Transverse colon (tissue), 4 donors: Measurements from ENCODE around the gene POMC. TPM values are rescaled to one million over a fixed set of nuclear protein-coding genes. Genes with fewer than 3 reads are reported as not detected.

Experiments
- DNase-seq: peaks from one replicate; pipeline ENCODE4 v3.0.0-alpha.2; 2019
- H3K27ac ChIP-seq, 4 donors: fragments of 200-600 bp; sonication (generic); 2 replicates each; pipeline ENCODE4 v1.5.1; 2016 to 2018; ENCODE audit warnings: inconsistent platforms in 4 of 4
- H3K27me3 ChIP-seq: fragments of 200-600 bp; sonication (generic); 2 replicates; pipeline ENCODE4 v1.5.1; 2017; ENCODE audit warnings: inconsistent platforms
- H3K36me3 ChIP-seq, 4 donors: fragments of 200-600 bp; sonication (generic); 2 replicates each; pipeline ENCODE4 v1.5.1; 2017 to 2019; ENCODE audit warnings: inconsistent platforms in 4 of 4
- H3K4me1 ChIP-seq, 4 donors: fragments of 200-600 bp; sonication (generic); 2 replicates each; pipeline ENCODE4 v1.5.1; 2017 to 2020; ENCODE audit warnings: inconsistent platforms in 4 of 4
- H3K4me3 ChIP-seq, 4 donors: fragments of 200-600 bp; sonication (generic); 1 replicate in 1 of 4; 2 replicates in 3 of 4; pipeline versions ENCODE4 v1.5.1 to v1.6.1; 2017 to 2019; ENCODE audit warnings: inconsistent platforms in 4 of 4
- H3K9me3 ChIP-seq, 2 donors: fragments of 200-600 bp; sonication (generic); 2 replicates each; pipeline ENCODE4 v1.5.1; 2017 to 2019; ENCODE audit warnings: inconsistent platforms in 2 of 2
- CTCF ChIP-seq, 5 experiments: fragments of 200-600 bp in 3 of 5; fragments of 450-650 bp in 2 of 5; sonication (generic) in 3 of 5; IDR thresholded peaks; 1 replicate in 2 of 5; 2 replicates in 3 of 5; pipeline ENCODE4 v1.5.1; 2016 to 2017; ENCODE audit warnings: antibody characterized with exemption in 5 of 5, inconsistent platforms in 3 of 5, mild to moderate bottlenecking in 2 of 5, moderate library complexity in 1 of 5
- EP300 ChIP-seq: sonication (generic); formaldehyde crosslinking; IDR thresholded peaks from one replicate; pipeline ENCODE4 v1.6.1; 2017; ENCODE audit warnings: antibody characterized with exemption, low read depth
- POLR2A ChIP-seq: fragments of 450-650 bp; IDR thresholded peaks from one replicate; pipeline ENCODE4 v1.6.1; 2016; ENCODE audit warnings: antibody characterized with exemption, mild to moderate bottlenecking, moderate library complexity
- POLR2AphosphoS5 ChIP-seq, 3 donors: sonication (generic); formaldehyde crosslinking; IDR thresholded peaks; one replicate each; pipeline ENCODE4 v1.6.1; 2016; ENCODE audit warnings: antibody characterized with exemption in 3 of 3
- WGBS, 2 donors: methylation state at CpG; one replicate each; pipeline ENCODE4 v1.1.5; 2018; ENCODE audit warnings: low coverage in 1 of 2; 5-methylcytosine and 5-hydroxymethylcytosine counted together
- in situ Hi-C, 4 donors: fragments of 200-750 bp; cut with MboI; loops; one replicate each; pipeline versions ENCODE4 v1.15.0 to v1.15.1; 2017; ENCODE audit warnings: low sequenced_read_pairs in 3 of 4, low pct_ligation_motif_present in 1 of 4, low pct_unique_long_range_greater_than_20kb in 1 of 4
- intact Hi-C: fragments of 100-400 bp; cut with DNase I; formaldehyde crosslinking; loops from one replicate; pipeline ENCODE4 v1.15.1; 2023; ENCODE audit warnings: low total_unique reads
- total RNA-seq, 4 donors: library from RNA; depleted of rRNA; stranded (reverse); fragments of >200 nt; gene quantifications; one replicate each; pipeline ENCODE4 v1.1.0, GENCODE V29; 2016

The POMC gene
- total RNA-seq, 4 donors from 2014 or later, result 7.9 to 9.0 TPM; not detected in 2

- in situ Hi-C loops, result no loop called here
- TF ChIP-seq EP300 (no peak), CTCF (IDR thresholded peaks at IDR 0.05) (no peak), POLR2AphosphoS5 (IDR thresholded peaks at IDR 0.05) (no peak), POLR2A (no peak)
Observed at GRCh38 chr2:25184254-25184653, 15.9 kb upstream of the POMC start.

GRCh38 chr2:25178976-25179375, 10.6 kb upstream of the POMC start:
- H3K36me3 ChIP-seq, result no peaks in the 10 kb centered on the region
- H3K9me3 ChIP-seq, result no peaks in the 10 kb centered on the region
- WGBS, 2 donors, result 85% methylated on average over 10 of the region's 10 CpGs; no CpG with 5 or more reads in 1 of the 2 donors
- TF ChIP-seq CTCF (IDR thresholded peaks at IDR 0.05) (no peak), EP300 (no peak), POLR2AphosphoS5 (IDR thresholded peaks at IDR 0.05) (no peak), POLR2A (no peak)
- peaks cover 15% of the 10 kb centered on the region for H3K27me3 ChIP-seq
- no peaks in the 10 kb centered on the region for H3K4me1 ChIP-seq
- no peak for DNase-seq
- no peak overlapping the region for H3K4me3 ChIP-seq
- intact Hi-C loops (no loop called here), in situ Hi-C loops (no loop called here)
- H3K27ac ChIP-seq, result no peak overlapping the region

More at GRCh38 chr2:25184254-25184653, 15.9 kb upstream of the POMC start:
- 22 to 48% methylated on average over 3 to 5 of the region's 5 CpGs for whole genome bisulfite sequencing, 2 donors
- H3K9me3 ChIP-seq, result no peaks in the 10 kb centered on the region
- H3K27ac ChIP-seq, result no peak overlapping the region
- no peak overlapping the region for H3K4me3 ChIP-seq
- DNase-seq, result no peak
- H3K27me3 ChIP-seq, result peaks cover under 1% of the 10 kb centered on the region
- no peaks in the 10 kb centered on the region for H3K4me1 ChIP-seq
- intact Hi-C loops, result no loop called here
- no peaks in the 10 kb centered on the region for H3K36me3 ChIP-seq

- TF ChIP-seq EP300 (no peak), POLR2A (no peak), CTCF (IDR thresholded peaks at IDR 0.05) (no peak), POLR2AphosphoS5 (IDR thresholded peaks at IDR 0.05) (no peak)
- Histone ChIP-seq H3K27ac (no peak overlapping the region), H3K27me3 (peaks cover 21% of the 10 kb centered on the region), H3K4me1 (no peaks in the 10 kb centered on the region), H3K36me3 (no peaks in the 10 kb centered on the region), H3K4me3 (no peak overlapping the region), H3K9me3 (no peaks in the 10 kb centered on the region)
- intact Hi-C loops (no loop called here), in situ Hi-C loops (no loop called here)
- DNase-seq, result no peak
- 77 to 100% methylated on average over 1 to 8 of the region's 8 CpGs for WGBS, 2 donors
Observed at GRCh38 chr2:25177211-25177611, 8.8 kb upstream of the POMC start.

- no peak overlapping the region for H3K27ac ChIP-seq
- DNase-seq, result no peak
- H3K27me3 ChIP-seq, result peaks cover 26% of the 10 kb centered on the region
- no peaks in the 10 kb centered on the region for H3K36me3 ChIP-seq
- in situ Hi-C loops (no loop called here), intact Hi-C loops (no loop called here)
- H3K4me3 ChIP-seq, result no peak overlapping the region
- H3K9me3 ChIP-seq, result no peaks in the 10 kb centered on the region
- no peaks in the 10 kb centered on the region for H3K4me1 ChIP-seq
- 83 to 91% methylated on average over 5 of the region's 5 CpGs for WGBS, 2 donors
- TF ChIP-seq POLR2A (no peak), CTCF (IDR thresholded peaks at IDR 0.05) (no peak), EP300 (no peak), POLR2AphosphoS5 (IDR thresholded peaks at IDR 0.05) (no peak)
Observed at GRCh38 chr2:25176541-25177181, 8.3 kb upstream of the POMC start.
